Thoracic aorta (tissue), 2 donors: ENCODE data around the gene CDCA7. TPM values are rescaled to one million over a fixed set of nuclear protein-coding genes. Genes with fewer than 3 reads are reported as not detected.

Experiments used
- ATAC-seq: fragments of 150-250 bp; one replicate; pipeline ENCODE4 v1.8.0; 2017; ENCODE audit warnings: low read depth; ENCODE audit not compliant: insufficient number of reproducible peaks, low FRiP score
- DNase-seq: peaks from one replicate; pipeline ENCODE4 v3.0.0-alpha.2; 2020; ENCODE audit warnings: low spot score
- H3K27ac ChIP-seq, 2 donors: fragments of 200-600 bp; sonication (generic); 1 replicate in 1 of 2; 2 replicates in 1 of 2; pipeline ENCODE4 v1.5.1; 2016; ENCODE audit warnings: mild to moderate bottlenecking in 2 of 2, moderate library complexity in 2 of 2
- H3K27me3 ChIP-seq: fragments of 200-600 bp; sonication (generic); replicated peaks from 2 replicates; pipeline ENCODE4 v1.6.0; 2016; ENCODE audit warnings: mild to moderate bottlenecking; ENCODE audit not compliant: insufficient read depth
- H3K36me3 ChIP-seq: fragments of 200-600 bp; sonication (generic); one replicate; pipeline ENCODE4 v1.5.1; 2016
- H3K4me1 ChIP-seq, 2 donors: fragments of 200-600 bp; sonication (generic); 1 replicate in 1 of 2; 2 replicates in 1 of 2; pipeline versions ENCODE4 v1.5.1 to v1.6.0; 2016; ENCODE audit warnings: low read depth in 2 of 2, mild to moderate bottlenecking in 1 of 2; ENCODE audit not compliant: control insufficient read depth in 1 of 2
- H3K4me3 ChIP-seq: fragments of 200-600 bp; sonication (generic); 2 replicates; pipeline ENCODE4 v1.5.1; 2016; ENCODE audit warnings: mild to moderate bottlenecking
- H3K9me3 ChIP-seq: fragments of 200-600 bp; sonication (generic); 2 replicates; pipeline ENCODE4 v1.5.1; 2016
- total RNA-seq, 2 donors: library from RNA; depleted of rRNA; stranded (reverse); fragments of >200 nt; gene quantifications; one replicate each; pipeline versions ENCODE4 v1.1.0 to v1.2.3, GENCODE V29; 2016
- TF ChIP-seq, protein P1 (sequence below): fragments of 200-600 bp; sonication (generic); IDR thresholded peaks from one replicate; pipeline ENCODE4 v1.5.1; 2019; ENCODE audit warnings: antibody characterized with exemption

Gene CDCA7
- total RNA-seq, 2 donors from 2014 or later: 4.9 TPM; not detected in 1

DNA sequence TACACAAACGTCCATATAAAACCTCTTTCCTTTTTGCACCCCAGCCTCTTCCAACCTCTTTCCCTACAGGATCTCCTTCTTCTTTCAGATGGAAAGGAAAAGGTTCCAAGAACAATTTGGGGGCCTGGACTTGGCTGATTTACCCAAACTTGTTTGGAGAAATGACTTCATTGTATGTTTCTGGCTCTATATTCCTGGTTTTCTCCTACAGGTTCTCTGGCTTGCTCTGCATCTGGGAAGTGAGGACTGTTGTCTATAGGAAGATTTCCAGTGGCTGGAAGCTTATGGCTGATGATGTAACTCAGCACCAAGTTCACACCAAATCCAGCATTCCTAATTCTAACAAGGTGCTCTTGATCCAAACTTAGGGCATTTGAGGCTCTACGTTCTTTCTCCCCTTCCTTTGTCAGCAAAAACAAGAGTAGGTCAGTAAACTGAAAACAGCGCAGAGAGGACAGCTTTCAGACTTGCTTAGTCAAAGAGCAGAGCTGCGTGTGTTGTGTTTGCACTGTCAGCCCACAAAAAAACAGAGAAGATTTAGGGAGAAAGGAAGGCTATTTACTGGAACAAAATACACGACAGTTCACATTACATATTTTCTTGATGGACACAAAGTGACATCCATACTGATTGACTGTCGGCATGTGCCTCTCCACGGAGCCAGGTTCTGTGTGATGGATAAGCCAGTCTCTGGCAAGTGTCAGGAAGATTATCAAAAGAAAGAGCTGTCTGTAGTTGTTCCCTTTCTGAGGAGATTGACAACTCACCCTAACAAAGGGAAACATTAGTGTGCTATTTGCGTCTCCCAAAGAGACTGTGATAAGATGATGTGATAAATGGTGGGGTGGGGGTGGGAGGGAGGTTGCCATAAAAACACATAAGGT, 39.7 kb downstream of the CDCA7 start:
- Histone ChIP-seq H3K9me3 (no peaks in the 10 kb centered on the region), H3K4me1 (no peaks in the 10 kb centered on the region), H3K27me3 (no peaks in the 10 kb centered on the region), H3K36me3 (no peaks in the 10 kb centered on the region), H3K27ac (no peak overlapping the region), H3K4me3 (no peak overlapping the region)
- DNase-seq (no peak), ATAC-seq (no peak)
- TF ChIP-seq, protein P1, sequence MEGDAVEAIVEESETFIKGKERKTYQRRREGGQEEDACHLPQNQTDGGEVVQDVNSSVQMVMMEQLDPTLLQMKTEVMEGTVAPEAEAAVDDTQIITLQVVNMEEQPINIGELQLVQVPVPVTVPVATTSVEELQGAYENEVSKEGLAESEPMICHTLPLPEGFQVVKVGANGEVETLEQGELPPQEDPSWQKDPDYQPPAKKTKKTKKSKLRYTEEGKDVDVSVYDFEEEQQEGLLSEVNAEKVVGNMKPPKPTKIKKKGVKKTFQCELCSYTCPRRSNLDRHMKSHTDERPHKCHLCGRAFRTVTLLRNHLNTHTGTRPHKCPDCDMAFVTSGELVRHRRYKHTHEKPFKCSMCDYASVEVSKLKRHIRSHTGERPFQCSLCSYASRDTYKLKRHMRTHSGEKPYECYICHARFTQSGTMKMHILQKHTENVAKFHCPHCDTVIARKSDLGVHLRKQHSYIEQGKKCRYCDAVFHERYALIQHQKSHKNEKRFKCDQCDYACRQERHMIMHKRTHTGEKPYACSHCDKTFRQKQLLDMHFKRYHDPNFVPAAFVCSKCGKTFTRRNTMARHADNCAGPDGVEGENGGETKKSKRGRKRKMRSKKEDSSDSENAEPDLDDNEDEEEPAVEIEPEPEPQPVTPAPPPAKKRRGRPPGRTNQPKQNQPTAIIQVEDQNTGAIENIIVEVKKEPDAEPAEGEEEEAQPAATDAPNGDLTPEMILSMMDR: no peak

DNA sequence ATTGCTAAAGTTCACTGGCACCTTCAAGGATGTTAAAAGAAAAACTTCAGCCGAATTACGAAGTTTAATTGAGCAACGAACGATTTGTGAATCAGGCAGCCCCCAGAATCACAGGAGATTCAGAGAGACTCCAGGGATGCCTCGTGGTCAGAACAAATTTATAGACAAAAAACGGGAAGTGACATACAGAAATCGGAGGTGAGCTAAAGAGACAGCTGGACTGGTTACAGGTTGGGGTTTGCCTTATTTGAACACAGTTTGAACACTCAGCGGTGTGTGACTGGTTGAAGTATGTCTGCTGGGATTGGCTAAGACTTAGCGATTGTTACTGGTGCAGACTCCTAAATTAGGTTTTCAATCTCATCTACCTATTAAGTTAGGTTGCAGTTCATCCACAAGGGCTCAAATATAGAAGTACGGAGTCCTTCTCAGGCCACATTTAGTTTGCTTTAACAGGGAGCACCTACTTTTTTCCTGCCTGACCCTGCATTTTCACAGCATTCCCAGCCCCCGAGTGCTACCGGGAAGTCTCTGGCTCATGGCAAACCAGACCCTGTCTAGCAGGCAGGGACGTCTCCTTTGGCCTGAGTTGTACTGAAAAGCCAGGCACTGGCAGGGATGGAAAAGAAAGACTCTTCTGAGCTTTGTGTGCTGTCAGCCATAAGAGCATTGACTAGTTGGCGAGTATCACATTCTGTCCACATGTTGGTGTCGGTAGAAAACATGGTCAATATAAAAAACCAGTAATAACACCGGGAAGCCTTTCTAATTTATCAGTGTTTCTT, 41.1 kb downstream of the CDCA7 start:
- Histone ChIP-seq H3K4me3 (no peak overlapping the region), H3K27ac (no peak overlapping the region), H3K9me3 (no peaks in the 10 kb centered on the region), H3K36me3 (no peaks in the 10 kb centered on the region), H3K27me3 (peaks cover under 1% of the 10 kb centered on the region), H3K4me1 (no peaks in the 10 kb centered on the region)
- TF ChIP-seq, protein P1: no peak
- DNase-seq: no peak
- ATAC-seq: no peak

DNA sequence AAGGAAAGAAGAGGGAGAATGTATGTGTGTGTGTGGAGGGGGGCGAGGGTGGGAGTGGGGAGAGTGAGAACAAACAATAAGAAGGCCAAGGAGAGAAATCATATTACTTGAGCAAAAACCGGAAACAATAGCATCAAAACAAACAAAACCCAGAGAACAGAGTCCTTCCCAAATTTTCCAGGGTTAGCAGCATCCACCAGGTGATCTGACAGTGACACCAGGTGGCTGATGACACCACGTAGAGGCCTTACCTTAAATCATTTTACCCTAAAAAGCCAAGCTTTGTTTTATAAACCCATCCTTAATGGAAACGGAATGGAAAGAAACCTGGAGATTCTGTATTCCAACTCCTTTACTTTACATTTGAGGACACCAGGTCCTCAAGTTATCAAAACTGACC, 42.9 kb downstream of the CDCA7 start:
- no peak overlapping the region for H3K27ac ChIP-seq
- ATAC-seq (no peak), DNase-seq (no peak)
- no peaks in the 10 kb centered on the region for H3K9me3 ChIP-seq
- H3K4me1 ChIP-seq: peaks cover 0 to 11% of the 10 kb centered on the region in 2 donors
- no peak overlapping the region for H3K4me3 ChIP-seq
- H3K27me3 ChIP-seq: peaks cover 6% of the 10 kb centered on the region
- no peaks in the 10 kb centered on the region for H3K36me3 ChIP-seq
- TF ChIP-seq, protein P1: no peak

DNA sequence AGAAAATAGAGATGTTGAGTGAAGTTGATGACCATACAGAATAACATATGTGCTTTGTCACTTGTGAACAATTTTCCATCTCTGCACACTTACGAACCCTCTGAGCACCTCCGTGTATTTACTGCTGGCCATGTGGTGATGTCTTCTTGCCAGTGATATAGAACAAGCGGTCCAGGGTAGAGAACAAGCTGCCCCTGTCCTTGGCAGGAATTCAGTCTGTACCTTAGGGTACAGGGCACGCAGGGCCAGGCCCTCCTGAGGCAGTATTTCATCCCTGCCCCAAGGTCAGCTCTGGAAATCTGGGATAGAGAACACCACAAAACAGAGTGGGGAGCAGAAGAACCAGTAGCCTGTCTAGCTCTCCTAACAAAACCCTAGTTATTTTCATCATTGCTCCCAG, 44.6 kb downstream of the CDCA7 start:
- H3K4me3 ChIP-seq: no peak overlapping the region
- no peaks in the 10 kb centered on the region for H3K36me3 ChIP-seq
- DNase-seq (no peak), ATAC-seq (no peak)
- TF ChIP-seq, protein P1: no peak
- peaks cover 0 to 12% of the 10 kb centered on the region in 2 donors for H3K4me1 ChIP-seq
- H3K27ac ChIP-seq: no peak overlapping the region
- H3K9me3 ChIP-seq: no peaks in the 10 kb centered on the region
- H3K27me3 ChIP-seq: peaks cover 6% of the 10 kb centered on the region

DNA sequence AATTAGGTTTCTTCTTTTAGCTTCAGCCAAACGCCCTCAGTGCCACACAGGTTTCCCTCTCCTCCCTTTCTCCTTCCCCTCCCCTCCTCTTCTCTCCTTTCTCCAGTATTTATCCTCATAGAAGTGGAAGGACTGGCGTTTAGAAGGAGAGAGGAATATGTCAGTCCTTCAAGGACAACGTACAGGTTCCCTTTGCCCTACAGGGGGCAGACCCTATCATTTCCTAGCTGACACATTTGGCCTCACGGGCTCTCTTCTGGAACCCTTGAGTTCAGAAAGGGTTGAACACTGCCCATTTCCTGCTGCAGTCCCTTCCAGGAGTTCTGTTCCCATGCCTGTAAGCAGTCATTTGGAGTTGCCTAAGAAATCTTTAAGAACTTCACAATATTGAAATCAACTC, 46.1 kb downstream of the CDCA7 start:
- H3K36me3 ChIP-seq: no peaks in the 10 kb centered on the region
- no peak for DNase-seq
- peaks cover 6% of the 10 kb centered on the region for H3K27me3 ChIP-seq
- H3K27ac ChIP-seq: no peak overlapping the region
- TF ChIP-seq, protein P1: no peak
- H3K4me1 ChIP-seq: peaks cover 0 to 12% of the 10 kb centered on the region in 2 donors
- H3K4me3 ChIP-seq: no peak overlapping the region
- ATAC-seq: no peak
- no peaks in the 10 kb centered on the region for H3K9me3 ChIP-seq
